T follicular helper cell (primary cell): ENCODE data around the gene LTBP3.

ENCODE experiments used
- DNase-seq: peaks from one replicate; pipeline ENCODE4 v3.0.0-alpha.2; 2020; ENCODE audit warnings: low read depth

The LTBP3 gene

DNA sequence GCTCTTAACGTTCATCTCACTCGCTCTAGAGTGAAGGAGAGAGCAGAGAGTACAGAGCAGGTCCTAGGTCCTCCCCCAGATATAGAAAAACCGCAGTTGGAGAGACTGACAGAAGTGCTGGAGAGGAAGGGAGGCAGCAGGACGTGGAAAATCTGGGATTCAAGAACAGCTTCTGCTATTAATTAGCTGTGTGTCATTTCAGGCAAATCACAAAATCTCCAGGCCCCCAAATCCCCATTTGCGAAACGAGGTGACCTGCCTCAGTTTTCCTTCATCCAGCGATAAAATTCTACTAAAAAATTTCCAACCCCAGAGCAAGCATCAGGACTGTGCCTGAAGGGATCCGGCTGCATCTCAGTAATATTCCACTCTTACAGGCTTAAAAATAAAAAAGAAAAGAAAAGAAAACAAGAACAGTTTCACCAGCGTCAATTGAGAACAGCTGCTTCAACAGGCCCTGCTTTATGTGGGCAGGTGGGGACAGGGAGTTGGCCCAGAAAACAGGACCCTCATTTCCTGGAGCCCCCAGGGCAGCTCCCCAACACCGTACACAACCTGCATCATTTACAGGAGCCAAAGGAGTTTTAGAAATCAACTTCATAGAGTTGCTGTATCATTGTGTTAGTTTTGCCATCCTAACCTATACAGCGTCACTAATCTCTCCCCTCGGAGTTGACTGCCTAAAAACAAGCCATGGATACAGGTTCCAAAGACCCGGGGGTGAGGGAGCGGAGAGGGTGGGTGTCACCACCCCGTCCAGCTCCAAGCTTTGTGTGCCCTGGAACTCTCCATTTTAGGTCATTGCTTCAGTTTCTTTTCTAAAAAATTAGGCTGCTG is 61.6 kb downstream of the LTBP3 start:
- DNase-seq, result no peak

DNA sequence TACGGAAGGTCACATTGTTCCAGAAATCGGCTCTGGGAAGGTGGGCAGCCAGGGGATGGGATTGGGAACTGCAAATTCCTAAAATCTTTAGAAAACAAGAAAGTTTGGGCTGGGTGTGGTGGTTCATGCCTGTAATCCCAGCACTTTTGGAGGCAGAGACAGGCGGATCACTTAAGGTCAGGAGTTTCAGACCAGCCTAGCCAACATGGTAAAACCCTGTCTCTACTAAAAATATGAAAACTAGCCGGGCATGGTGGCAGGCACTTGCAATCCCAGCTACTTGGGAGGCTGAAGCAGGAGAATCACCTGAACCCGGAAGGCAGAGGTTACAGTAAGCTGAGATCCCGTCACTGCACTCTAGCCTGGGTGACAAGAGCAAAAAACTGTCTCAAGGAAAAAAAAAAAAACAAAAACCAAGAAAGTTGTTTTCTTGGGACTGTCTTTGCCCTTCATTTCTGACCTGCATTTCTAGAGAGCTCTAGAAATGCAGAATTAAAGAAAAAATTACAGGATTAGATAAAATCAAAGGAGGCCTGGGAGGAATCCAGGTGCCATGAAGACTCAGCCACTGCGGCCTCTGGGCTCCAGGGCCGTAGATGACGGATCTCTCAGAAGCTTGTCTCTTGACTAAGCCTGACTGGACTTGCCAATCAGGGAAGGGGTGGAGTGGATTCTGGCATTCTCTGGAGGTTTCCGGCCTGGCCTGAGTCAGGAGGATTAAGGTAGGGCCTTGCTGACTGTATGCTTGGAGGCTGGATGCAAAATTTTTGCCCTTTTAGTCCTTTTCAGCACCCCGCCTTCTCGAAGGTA is 64.6 kb downstream of the LTBP3 start:
- no peak for DNase-seq

- no peak for DNase-seq
These were observed 65.4 kb downstream of the LTBP3 start for GRCh38 chr11:65492637-65493366.

DNA sequence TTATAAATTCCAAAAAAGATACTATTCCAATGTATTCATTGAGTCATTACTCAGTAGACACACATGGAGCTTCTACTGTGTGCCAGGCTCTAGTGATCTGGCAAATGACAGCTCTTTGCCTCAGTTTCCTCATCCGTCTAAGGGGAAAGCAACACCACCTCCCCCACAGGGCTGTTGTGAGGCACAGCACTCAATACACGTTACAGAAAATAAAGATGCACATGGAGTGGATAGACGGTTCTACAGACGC is 65.8 kb downstream of the LTBP3 start:
- DNase-seq, result no peak

GRCh38 chr11:65491614-65492386 is 66.4 kb downstream of the LTBP3 start:
- no peak for DNase-seq

DNA sequence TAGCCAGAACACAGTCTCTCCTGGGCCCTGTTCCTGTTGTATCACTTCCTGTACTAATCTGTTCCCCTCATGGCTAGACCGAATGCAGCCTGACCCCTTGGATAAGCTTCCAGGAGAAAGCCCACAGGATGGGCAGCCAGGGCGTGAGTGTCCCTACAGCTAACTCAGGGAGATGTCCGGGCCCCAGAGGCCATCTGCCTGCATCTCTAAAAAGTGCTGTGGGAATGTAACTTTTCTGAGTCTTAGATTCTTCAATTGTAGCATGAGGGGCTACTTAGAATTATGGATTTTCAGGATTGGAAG is 67.0 kb downstream of the LTBP3 start:
- DNase-seq, result no peak

DNA sequence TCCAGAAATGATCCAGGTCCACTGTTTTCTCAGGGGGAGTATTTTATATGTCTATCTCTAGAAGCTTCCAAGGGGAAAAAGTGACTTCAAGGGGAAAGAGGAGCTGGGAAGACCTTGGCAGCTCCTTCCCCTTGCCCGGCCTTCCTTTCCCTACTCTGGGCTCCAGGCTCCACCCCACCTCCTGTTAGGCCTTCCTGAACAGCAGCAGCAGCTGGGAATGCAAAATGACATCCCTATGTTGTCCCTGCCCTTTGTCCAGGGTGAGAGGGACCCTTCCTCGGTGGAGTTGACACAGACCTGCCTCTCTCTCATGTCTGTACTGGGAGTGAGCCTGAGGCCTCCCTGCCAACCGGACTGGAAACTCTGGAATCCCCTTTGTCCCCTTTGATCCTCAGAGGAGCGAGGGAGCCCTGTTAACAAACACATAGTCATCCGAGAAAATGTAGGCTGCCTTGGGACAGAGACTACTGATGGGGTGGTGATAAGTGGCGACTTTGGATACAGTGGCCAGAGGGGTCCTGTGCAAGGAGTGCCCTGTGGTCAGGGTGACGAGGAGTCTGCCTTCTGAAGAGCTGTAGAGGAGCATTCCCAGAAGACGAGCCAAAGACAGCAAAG is 68.3 kb downstream of the LTBP3 start:
- no peak for DNase-seq

DNA sequence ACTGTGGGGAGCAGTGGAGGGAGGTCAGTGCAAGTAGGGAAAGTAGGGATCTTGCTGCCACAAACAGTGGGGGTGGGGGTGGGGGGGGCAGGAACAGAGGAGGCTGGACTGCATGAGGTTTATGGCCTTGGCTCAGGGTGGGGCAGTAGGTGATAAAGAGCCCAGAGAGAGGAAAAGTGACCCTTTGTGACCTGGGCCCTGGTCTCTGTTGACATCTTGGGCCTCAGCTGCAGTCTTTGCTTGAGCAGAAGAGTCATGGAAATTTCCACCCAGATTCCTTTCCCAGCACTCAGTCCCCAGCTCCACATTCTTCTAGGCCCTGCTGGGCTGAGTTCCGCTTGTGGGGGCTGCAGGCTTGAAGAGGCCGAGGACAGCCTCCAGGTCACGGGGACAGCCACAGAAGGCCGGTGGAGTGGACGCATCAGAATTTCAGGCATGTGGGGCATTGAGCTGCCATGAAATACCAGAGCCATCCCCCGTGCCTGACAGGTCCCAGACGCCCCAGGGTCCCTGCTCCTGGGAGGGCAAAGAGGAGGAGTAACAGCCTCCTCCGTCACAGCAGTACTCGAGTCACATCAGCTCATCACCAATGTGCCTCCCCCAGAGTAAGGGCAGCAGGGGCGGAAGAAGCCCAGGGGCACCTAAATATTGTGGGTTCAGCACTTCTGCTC is 69.0 kb downstream of the LTBP3 start:
- no peak for DNase-seq
